GM12878 (cell line): ENCODE data around the gene PRRT1. TPM values are rescaled to one million over a fixed set of nuclear protein-coding genes. Genes with fewer than 3 reads are reported as not detected.

Experiments
- ASH2L ChIP-seq: fragments of 300-600, 200-600 bp; sonication (generic); IDR thresholded peaks from 2 replicates; pipeline ENCODE4 v1.6.1; 2017; ENCODE audit warnings: low read depth, mild to moderate bottlenecking, borderline replicate concordance
- CBX3 ChIP-seq: fragments of 200-600 bp; sonication (generic); IDR thresholded peaks from 2 replicates; pipeline ENCODE4 v1.6.1; 2016; ENCODE audit warnings: low read depth, borderline replicate concordance
- EZH2 ChIP-seq: IDR thresholded peaks from 2 replicates; pipeline ENCODE4 v1.6.1; 2012; ENCODE audit warnings: low read depth, mild to moderate bottlenecking, control low read depth, inconsistent platforms, low read length, borderline replicate concordance; ENCODE audit not compliant: control insufficient read depth
- HDAC2 ChIP-seq: fragments of 200-600 bp; sonication (generic); IDR thresholded peaks from 2 replicates; pipeline ENCODE4 v1.6.1; 2017
- NBN ChIP-seq: fragments of 450-650 bp; IDR thresholded peaks from 2 replicates; pipeline ENCODE4 v1.6.1; 2016
- NFYA ChIP-seq: IDR thresholded peaks from 2 replicates; pipeline ENCODE4 v1.6.1; 2011; ENCODE audit warnings: low read depth, mild to moderate bottlenecking, low read length, improper control_type of control experiment, borderline replicate concordance
- NFYB ChIP-seq: IDR thresholded peaks from 2 replicates; pipeline ENCODE4 v1.6.1; 2011; ENCODE audit warnings: low read depth, mild to moderate bottlenecking, low read length, improper control_type of control experiment, moderate library complexity; ENCODE audit not compliant: insufficient read depth
- PAX8 ChIP-seq: fragments of 450-650 bp; IDR thresholded peaks from 2 replicates; pipeline ENCODE4 v1.6.1; 2017; ENCODE audit warnings: mild to moderate bottlenecking, moderate library complexity
- RAD51 ChIP-seq: fragments of 450-650 bp; IDR thresholded peaks from 2 replicates; pipeline ENCODE4 v1.6.1; 2016; ENCODE audit warnings: moderate library complexity, mild to moderate bottlenecking, inconsistent platforms
- RELB ChIP-seq: fragments of 450-650 bp; IDR thresholded peaks from 2 replicates; pipeline ENCODE4 v1.6.1; 2017; ENCODE audit warnings: low read depth, mild to moderate bottlenecking, moderate library complexity
- SMAD5 ChIP-seq: IDR thresholded peaks from 2 replicates; pipeline ENCODE4 v1.6.1; 2016; ENCODE audit warnings: antibody characterized with exemption, low read depth
- TARDBP ChIP-seq: IDR thresholded peaks from 2 replicates; pipeline ENCODE4 v1.6.1; 2016; ENCODE audit warnings: borderline replicate concordance
- TBL1XR1 ChIP-seq: IDR thresholded peaks from 2 replicates; pipeline ENCODE4 v1.6.1; 2012; ENCODE audit warnings: low read depth, low read length, improper control_type of control experiment
- TCF3 ChIP-seq: IDR thresholded peaks from 2 replicates; pipeline ENCODE4 v1.6.1; 2012; ENCODE audit warnings: low read depth, mild to moderate bottlenecking, low read length, borderline replicate concordance; ENCODE audit not compliant: insufficient read depth
- ZBTB11 ChIP-seq: fragments of 450-650 bp; formaldehyde crosslinking; IDR thresholded peaks from 2 replicates; pipeline ENCODE4 v1.5.0; 2022; ENCODE audit warnings: mild to moderate bottlenecking, missing genetic modification characterization
- ZZZ3 ChIP-seq: IDR thresholded peaks from 2 replicates; pipeline ENCODE4 v1.6.1; 2011; ENCODE audit warnings: low read depth; ENCODE audit not compliant: control insufficient read depth, insufficient read length
- polyA plus RNA-seq, 11 experiments: library from polyadenylated mRNA; depleted of rRNA in 4 of 11; unstranded in 6 of 11; stranded (reverse) in 5 of 11; fragments of >200 nt; fragmentation: Nextera tagmentation in 4 of 11; fragmentation: Illumina TruSeq in 1 of 11; extraction: Ambion mirVana in 4 of 11; extraction: Trizol in 1 of 11; gene quantifications; 1 replicate in 1 of 11; 2 replicates in 10 of 11; pipeline versions ENCODE4 v1.2.1 to v1.2.3, GENCODE V29; 2011 to 2016; ENCODE audit warnings: inconsistent platforms in 2 of 11, missing spikeins in 2 of 11, low read depth in 1 of 11
- total RNA-seq, 4 experiments: library from RNA; depleted of rRNA in 3 of 4; stranded (reverse); fragments of >200 nt in 3 of 4; fragmentation: Illumina TruSeq in 1 of 4; extraction: Trizol in 1 of 4; gene quantifications; 2 replicates each; pipeline versions ENCODE4 v1.2.1 to v1.2.3, GENCODE V29; 2013 to 2021
- TF ChIP-seq, protein P1 (sequence below): fragments of 450-650 bp; formaldehyde crosslinking; IDR thresholded peaks from 2 replicates; pipeline ENCODE4 v1.4.0; 2022; ENCODE audit warnings: mild to moderate bottlenecking, moderate library complexity
- TF ChIP-seq, protein P2 (sequence below): fragments of 450-650 bp; IDR thresholded peaks from 2 replicates; pipeline ENCODE4 v1.6.1; 2017; ENCODE audit warnings: borderline replicate concordance
- TF ChIP-seq, protein P3 (sequence below): fragments of 450-650 bp; IDR thresholded peaks from 2 replicates; pipeline ENCODE4 v1.6.1; 2016; ENCODE audit warnings: mild to moderate bottlenecking

Gene PRRT1
- total and polyA plus RNA-seq, 10 of the 15 experiments (the other 5 are each of a cell fraction or from before 2014, with no cell fraction given), result 0.04 to 0.15 (median 0.10) TPM; not detected in 6

DNA sequence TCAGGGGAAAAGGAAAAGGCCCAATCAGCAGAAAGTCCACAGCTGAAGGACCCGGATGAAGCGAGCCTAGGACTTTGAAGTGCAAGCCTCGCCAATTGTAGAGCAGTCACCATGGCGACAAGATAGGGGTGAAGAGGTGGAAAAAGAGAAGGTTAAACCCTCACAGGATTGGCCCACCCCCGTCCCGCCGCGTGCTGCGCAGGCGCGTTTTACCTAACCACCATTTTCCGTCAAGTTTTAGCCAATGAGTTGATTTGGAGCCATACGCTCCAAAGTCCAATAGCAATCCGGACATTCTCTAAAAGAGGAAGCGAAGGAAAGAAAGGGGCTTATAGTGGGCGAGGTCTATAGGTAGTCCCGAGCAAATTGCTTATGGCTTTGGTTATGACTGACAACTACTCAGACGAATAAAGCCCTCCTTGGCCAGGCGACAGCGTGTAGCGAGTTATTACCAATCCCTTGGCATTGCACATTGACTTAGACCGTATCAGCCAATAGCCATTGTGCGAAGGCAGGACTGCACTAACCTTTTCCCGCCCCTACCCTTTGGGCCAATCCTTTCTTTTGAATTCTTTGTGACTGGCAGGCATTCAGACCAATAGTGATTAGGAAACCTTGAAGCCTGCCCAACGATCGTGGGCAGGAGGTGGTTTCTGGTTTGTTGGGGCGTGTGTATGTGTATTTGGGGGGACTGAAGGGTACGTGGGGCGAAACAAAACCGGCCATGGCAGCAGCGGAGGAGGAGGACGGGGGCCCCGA, 26.2 kb upstream of the PRRT1 start, which contains the start of gene RNF5 (continued):
- TF ChIP-seq ZBTB11 (CRISPR knock-in tag) (no peak), NFYA (peak; percentile 100), RELB (no peak; the same call in 1 of the 2 replicates), PAX8 (no peak), TBL1XR1 (no peak), NFYB (peak; percentile 99), ZZZ3 (no peak), SMAD5 (no peak), HDAC2 (no peak), ASH2L (no peak), RAD51 (no peak), TARDBP (no peak), NBN (no peak; the same call in 1 of the 2 replicates), CBX3 (no peak), EZH2 (no peak), TCF3 (no peak)
- TF ChIP-seq, protein P1, sequence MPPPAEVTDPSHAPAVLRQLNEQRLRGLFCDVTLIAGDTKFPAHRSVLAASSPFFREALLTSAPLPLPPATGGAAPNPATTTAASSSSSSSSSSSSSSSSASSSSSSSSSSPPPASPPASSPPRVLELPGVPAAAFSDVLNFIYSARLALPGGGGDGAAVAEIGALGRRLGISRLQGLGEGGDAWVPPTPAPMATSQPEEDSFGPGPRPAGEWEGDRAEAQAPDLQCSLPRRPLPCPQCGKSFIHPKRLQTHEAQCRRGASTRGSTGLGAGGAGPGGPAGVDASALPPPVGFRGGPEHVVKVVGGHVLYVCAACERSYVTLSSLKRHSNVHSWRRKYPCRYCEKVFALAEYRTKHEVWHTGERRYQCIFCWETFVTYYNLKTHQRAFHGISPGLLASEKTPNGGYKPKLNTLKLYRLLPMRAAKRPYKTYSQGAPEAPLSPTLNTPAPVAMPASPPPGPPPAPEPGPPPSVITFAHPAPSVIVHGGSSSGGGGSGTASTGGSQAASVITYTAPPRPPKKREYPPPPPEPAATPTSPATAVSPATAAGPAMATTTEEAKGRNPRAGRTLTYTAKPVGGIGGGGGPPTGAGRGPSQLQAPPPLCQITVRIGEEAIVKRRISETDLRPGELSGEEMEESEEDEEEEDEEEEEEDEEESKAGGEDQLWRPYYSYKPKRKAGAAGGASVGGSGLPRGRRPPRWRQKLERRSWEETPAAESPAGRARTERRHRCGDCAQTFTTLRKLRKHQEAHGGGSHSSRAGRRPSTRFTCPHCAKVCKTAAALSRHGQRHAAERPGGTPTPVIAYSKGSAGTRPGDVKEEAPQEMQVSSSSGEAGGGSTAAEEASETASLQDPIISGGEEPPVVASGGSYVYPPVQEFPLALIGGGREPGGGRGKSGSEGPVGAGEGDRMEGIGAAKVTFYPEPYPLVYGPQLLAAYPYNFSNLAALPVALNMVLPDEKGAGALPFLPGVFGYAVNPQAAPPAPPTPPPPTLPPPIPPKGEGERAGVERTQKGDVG (CRISPR knock-in tag), result no peak
- TF ChIP-seq, protein P2, sequence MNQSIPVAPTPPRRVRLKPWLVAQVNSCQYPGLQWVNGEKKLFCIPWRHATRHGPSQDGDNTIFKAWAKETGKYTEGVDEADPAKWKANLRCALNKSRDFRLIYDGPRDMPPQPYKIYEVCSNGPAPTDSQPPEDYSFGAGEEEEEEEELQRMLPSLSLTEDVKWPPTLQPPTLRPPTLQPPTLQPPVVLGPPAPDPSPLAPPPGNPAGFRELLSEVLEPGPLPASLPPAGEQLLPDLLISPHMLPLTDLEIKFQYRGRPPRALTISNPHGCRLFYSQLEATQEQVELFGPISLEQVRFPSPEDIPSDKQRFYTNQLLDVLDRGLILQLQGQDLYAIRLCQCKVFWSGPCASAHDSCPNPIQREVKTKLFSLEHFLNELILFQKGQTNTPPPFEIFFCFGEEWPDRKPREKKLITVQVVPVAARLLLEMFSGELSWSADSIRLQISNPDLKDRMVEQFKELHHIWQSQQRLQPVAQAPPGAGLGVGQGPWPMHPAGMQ, result no peak
- TF ChIP-seq, protein P3, sequence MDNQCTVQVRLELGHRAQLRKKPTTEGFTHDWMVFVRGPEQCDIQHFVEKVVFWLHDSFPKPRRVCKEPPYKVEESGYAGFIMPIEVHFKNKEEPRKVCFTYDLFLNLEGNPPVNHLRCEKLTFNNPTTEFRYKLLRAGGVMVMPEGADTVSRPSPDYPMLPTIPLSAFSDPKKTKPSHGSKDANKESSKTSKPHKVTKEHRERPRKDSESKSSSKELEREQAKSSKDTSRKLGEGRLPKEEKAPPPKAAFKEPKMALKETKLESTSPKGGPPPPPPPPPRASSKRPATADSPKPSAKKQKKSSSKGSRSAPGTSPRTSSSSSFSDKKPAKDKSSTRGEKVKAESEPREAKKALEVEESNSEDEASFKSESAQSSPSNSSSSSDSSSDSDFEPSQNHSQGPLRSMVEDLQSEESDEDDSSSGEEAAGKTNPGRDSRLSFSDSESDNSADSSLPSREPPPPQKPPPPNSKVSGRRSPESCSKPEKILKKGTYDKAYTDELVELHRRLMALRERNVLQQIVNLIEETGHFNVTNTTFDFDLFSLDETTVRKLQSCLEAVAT, result no peak
